Neural cell (in vitro differentiated cells): Measurements from ENCODE around the gene EYS.

ENCODE experiments used
- EP300 ChIP-seq: fragments of 450-650 bp; conservative IDR thresholded peaks from 2 replicates; pipeline ENCODE4 v1.6.1; 2014; ENCODE audit warnings: antibody characterized with exemption, mild to moderate bottlenecking, moderate library complexity; ENCODE audit not compliant: poor library complexity, severe bottlenecking
- EZH2 ChIP-seq: fragments of 200-600, 300-800 bp; shearing (Covaris generic), sonication (generic); IDR thresholded peaks from 2 replicates; pipeline ENCODE4 v1.6.1; 2014; ENCODE audit warnings: antibody characterized with exemption, low read length, borderline replicate concordance, mild to moderate bottlenecking; ENCODE audit not compliant: insufficient read depth, poor library complexity, severe bottlenecking
- TF ChIP-seq, protein P1 (sequence below): fragments of 450-650 bp; IDR thresholded peaks from 2 replicates; pipeline ENCODE4 v1.5.1; 2014; ENCODE audit warnings: antibody characterized with exemption, mild to moderate bottlenecking, moderate library complexity; ENCODE audit not compliant: poor library complexity, severe bottlenecking

DNA sequence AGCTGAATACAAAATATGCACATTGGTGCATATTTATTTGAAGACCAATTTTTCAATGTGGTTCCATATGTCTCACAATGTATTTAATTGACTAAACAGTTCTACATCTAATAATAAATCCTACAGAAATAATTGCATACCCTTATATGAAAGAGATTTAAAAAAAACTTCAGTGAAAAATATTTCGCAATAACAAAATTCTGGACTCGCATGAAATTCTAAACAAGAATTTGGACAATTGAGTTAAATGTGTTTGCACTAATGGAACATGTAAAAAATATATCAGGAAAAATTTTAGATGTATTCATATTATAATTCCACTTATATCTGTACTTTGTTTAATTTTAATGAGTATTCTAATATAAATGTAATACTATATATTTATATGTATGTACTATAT is 1003.1 kb downstream of the EYS start:
- TF ChIP-seq, protein P1, sequence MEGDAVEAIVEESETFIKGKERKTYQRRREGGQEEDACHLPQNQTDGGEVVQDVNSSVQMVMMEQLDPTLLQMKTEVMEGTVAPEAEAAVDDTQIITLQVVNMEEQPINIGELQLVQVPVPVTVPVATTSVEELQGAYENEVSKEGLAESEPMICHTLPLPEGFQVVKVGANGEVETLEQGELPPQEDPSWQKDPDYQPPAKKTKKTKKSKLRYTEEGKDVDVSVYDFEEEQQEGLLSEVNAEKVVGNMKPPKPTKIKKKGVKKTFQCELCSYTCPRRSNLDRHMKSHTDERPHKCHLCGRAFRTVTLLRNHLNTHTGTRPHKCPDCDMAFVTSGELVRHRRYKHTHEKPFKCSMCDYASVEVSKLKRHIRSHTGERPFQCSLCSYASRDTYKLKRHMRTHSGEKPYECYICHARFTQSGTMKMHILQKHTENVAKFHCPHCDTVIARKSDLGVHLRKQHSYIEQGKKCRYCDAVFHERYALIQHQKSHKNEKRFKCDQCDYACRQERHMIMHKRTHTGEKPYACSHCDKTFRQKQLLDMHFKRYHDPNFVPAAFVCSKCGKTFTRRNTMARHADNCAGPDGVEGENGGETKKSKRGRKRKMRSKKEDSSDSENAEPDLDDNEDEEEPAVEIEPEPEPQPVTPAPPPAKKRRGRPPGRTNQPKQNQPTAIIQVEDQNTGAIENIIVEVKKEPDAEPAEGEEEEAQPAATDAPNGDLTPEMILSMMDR, result no peak
- no peak for TF ChIP-seq EP300
- TF ChIP-seq EZH2, result no peak
